ENCODE results near the gene TBC1D32.

The TBC1D32 gene

GRCh38 chr6:121161886-121162285 lies 172.4 kb downstream of the TBC1D32 start:
- H3K4me3 ChIP-seq (ENCODE audit: low read length): no peak overlapping the region
- TF ChIP-seq CTCF (IDR thresholded peaks at IDR 0.05; ENCODE audit: insufficient read depth, low read depth, low read length, missing control alignments): no peak
- DNase-seq (ENCODE audit: low read depth): no peak

GRCh38 chr6:121160276-121160675 lies 174.0 kb downstream of the TBC1D32 start:
- TF ChIP-seq CTCF (IDR thresholded peaks at IDR 0.05; ENCODE audit: insufficient read depth, low read depth, low read length, missing control alignments): no peak
- no peak overlapping the region for H3K4me3 ChIP-seq (ENCODE audit: low read length)
- no peak for DNase-seq (ENCODE audit: low read depth)

- no peak overlapping the region for H3K4me3 ChIP-seq (ENCODE audit: low read length)
- TF ChIP-seq CTCF (IDR thresholded peaks at IDR 0.05; ENCODE audit: insufficient read depth, low read depth, low read length, missing control alignments): no peak
- DNase-seq (ENCODE audit: low read depth): no peak
Measured at GRCh38 chr6:121158891-121159290, 175.4 kb downstream of the TBC1D32 start.

- no peak for DNase-seq (ENCODE audit: low read depth)
- no peak overlapping the region for H3K4me3 ChIP-seq (ENCODE audit: low read length)
- TF ChIP-seq CTCF (IDR thresholded peaks at IDR 0.05; ENCODE audit: insufficient read depth, low read depth, low read length, missing control alignments): no peak
Measured at GRCh38 chr6:121158438-121158837, 175.8 kb downstream of the TBC1D32 start.

GRCh38 chr6:121157906-121158305 lies 176.4 kb downstream of the TBC1D32 start:
- no peak overlapping the region for H3K4me3 ChIP-seq (ENCODE audit: low read length)
- no peak for TF ChIP-seq CTCF (IDR thresholded peaks at IDR 0.05; ENCODE audit: insufficient read depth, low read depth, low read length, missing control alignments)
- DNase-seq (ENCODE audit: low read depth): no peak

GRCh38 chr6:121143476-121143875 lies 190.8 kb downstream of the TBC1D32 start:
- DNase-seq (ENCODE audit: low read depth): peak; percentile 70
- H3K4me3 ChIP-seq (ENCODE audit: low read length): no peak overlapping the region
- TF ChIP-seq CTCF (IDR thresholded peaks at IDR 0.05; ENCODE audit: insufficient read depth, low read depth, low read length, missing control alignments): no peak

- no peak overlapping the region for H3K4me3 ChIP-seq (ENCODE audit: low read length)
- peak; percentile 33 for DNase-seq (ENCODE audit: low read depth)
- no peak for TF ChIP-seq CTCF (IDR thresholded peaks at IDR 0.05; ENCODE audit: insufficient read depth, low read depth, low read length, missing control alignments)
Measured at GRCh38 chr6:121142093-121142492, 192.2 kb downstream of the TBC1D32 start.
